HCT116 (cell line): ENCODE results near the gene HMGCS2. TPM values are rescaled to one million over a fixed set of nuclear protein-coding genes. Genes with fewer than 3 reads are reported as not detected.

Experiments
- ATAC-seq: fragments of 200-7000 bp; cut with Tn5 transposase; 2 replicates; pipeline ENCODE4 v1.9.1; 2020; ENCODE audit warnings: mild to moderate bottlenecking, moderate library complexity
- BruUV-seq: library from RNA; stranded (reverse); fragments of 400-500 nt; replicated peaks from 2 replicates; lab custom pipeline; 2021; lab: Mats Ljungman, UMichigan
- CTCF ChIA-PET: fragments of 300-600 bp; sonication (Branson Sonifier 250); formaldehyde crosslinking; loops from one replicate; lab custom pipeline; 2021; ENCODE audit warnings: antibody characterized with exemption; lab: Charles Lee
- POLR2A ChIA-PET: fragments of 300-600, 350-600 bp; sonication (Branson Sonifier 250); formaldehyde crosslinking; loops from one replicate; lab custom pipeline; 2021; ENCODE audit warnings: antibody characterized with exemption; lab: Charles Lee
- RAD21 ChIA-PET, 2 experiments: fragments of 300-600 bp; sonication (Branson Sonifier 250); formaldehyde crosslinking; loops; one replicate each; lab custom pipeline; 2023; ENCODE audit warnings: low total read pairs in 2 of 2; ENCODE audit not compliant: uncharacterized antibody in 2 of 2, unreplicated experiment in 2 of 2, low non-redundant PET in 1 of 2; lab: Charles Lee
- DNase-seq: peaks from one replicate; pipeline ENCODE4 v3.0.0-alpha.2; 2010; ENCODE audit warnings: low read depth, low spot score
- H2AFZ ChIP-seq: fragments of 200-600 bp; shearing (Covaris generic), sonication (generic); 2 replicates; pipeline ENCODE4 v1.6.1; 2017; ENCODE audit warnings: low read depth, mixed run types, mixed read lengths, antibody characterized with exemption, low read length; ENCODE audit not compliant: poor library complexity, severe bottlenecking
- H3K27ac ChIP-seq: 2 replicates; pipeline ENCODE4 v1.5.1; 2012; ENCODE audit warnings: low read depth, low read length
- H3K27me3 ChIP-seq: fragments of 200-600 bp; sonication (generic); 2 replicates; pipeline ENCODE4 v1.6.1; 2016; ENCODE audit warnings: mixed run types, low read length, mixed read lengths; ENCODE audit not compliant: insufficient read depth
- H3K36me3 ChIP-seq, 2 experiments: fragments of 200-500 bp in 1 of 2; fragments of 200-600 bp in 1 of 2; sonication (Bioruptor generic) in 1 of 2; sonication (generic) in 1 of 2; 2 replicates each; pipeline versions ENCODE4 v1.5.1 to v1.6.1; 2014 to 2016; ENCODE audit warnings: low read length in 2 of 2, inconsistent platforms in 1 of 2, mixed read lengths in 1 of 2, mixed run types in 1 of 2; ENCODE audit not compliant: insufficient read depth in 2 of 2, control insufficient read depth in 1 of 2
- H3K4me1 ChIP-seq, 2 experiments: fragments of 200-600 bp in 1 of 2; sonication (generic) in 1 of 2; 2 replicates each; pipeline versions ENCODE4 v1.5.1 to v1.6.1; 2012 to 2017; ENCODE audit warnings: low read length in 2 of 2, inconsistent platforms in 1 of 2, mild to moderate bottlenecking in 1 of 2, mixed read lengths in 1 of 2, mixed run types in 1 of 2, moderate library complexity in 1 of 2; ENCODE audit not compliant: insufficient read depth in 2 of 2, control insufficient read depth in 1 of 2
- H3K4me2 ChIP-seq: fragments of 200-600 bp; sonication (generic); 2 replicates; pipeline ENCODE4 v1.6.1; 2017; ENCODE audit warnings: mixed run types, low read length, mixed read lengths
- H3K4me3 ChIP-seq, 2 experiments: fragments of 200-600 bp in 1 of 2; sonication (generic) in 1 of 2; replicated peaks in 1 of 2; 2 replicates each; pipeline ENCODE4 v1.5.1; 2011 to 2016; ENCODE audit warnings: low read length in 2 of 2, control low read depth in 1 of 2, low read depth in 1 of 2, mild to moderate bottlenecking in 1 of 2, mixed read lengths in 1 of 2, mixed run types in 1 of 2
- H3K79me2 ChIP-seq: fragments of 200-600 bp; sonication (generic); 2 replicates; pipeline ENCODE4 v1.6.1; 2017; ENCODE audit warnings: mild to moderate bottlenecking, mixed run types, low read length, moderate library complexity, mixed read lengths; ENCODE audit not compliant: insufficient read depth
- H3K9ac ChIP-seq: fragments of 200-600 bp; sonication (generic); 2 replicates; pipeline ENCODE4 v1.6.1; 2016; ENCODE audit warnings: low read length, mixed read lengths
- H3K9me2 ChIP-seq: fragments of 200-600 bp; sonication (generic), shearing (Covaris generic); 2 replicates; pipeline ENCODE4 v1.6.1; 2017; ENCODE audit warnings: mixed run types, mild to moderate bottlenecking, moderate library complexity; ENCODE audit not compliant: insufficient read depth
- H3K9me3 ChIP-seq, 2 experiments: fragments of 200-500 bp in 1 of 2; fragments of 200-600 bp in 1 of 2; sonication (Bioruptor generic) in 1 of 2; sonication (generic) in 1 of 2; 2 replicates each; pipeline ENCODE4 v1.6.1; 2014 to 2017; ENCODE audit warnings: low read length in 2 of 2, mixed read lengths in 2 of 2, inconsistent platforms in 1 of 2, low read depth in 1 of 2, mild to moderate bottlenecking in 1 of 2, mixed run types in 1 of 2, moderate library complexity in 1 of 2; ENCODE audit not compliant: control insufficient read depth in 1 of 2, insufficient read depth in 1 of 2
- H4K20me1 ChIP-seq: fragments of 200-600 bp; sonication (generic), shearing (Covaris generic); 2 replicates; pipeline ENCODE4 v1.6.1; 2017; ENCODE audit warnings: mixed run types, mild to moderate bottlenecking, moderate library complexity; ENCODE audit not compliant: insufficient read depth
- FOSL1 ChIP-seq: IDR thresholded peaks from 2 replicates; pipeline ENCODE4 v1.6.1; 2012; ENCODE audit warnings: low read depth
- JUND ChIP-seq: IDR thresholded peaks from 2 replicates; pipeline ENCODE4 v1.6.1; 2012
- RAD21 ChIP-seq: IDR thresholded peaks from 2 replicates; pipeline ENCODE4 v1.6.1; 2012; ENCODE audit warnings: low read depth, mild to moderate bottlenecking
- REST ChIP-seq: IDR thresholded peaks from 2 replicates; pipeline ENCODE4 v1.6.1; 2012; ENCODE audit warnings: low read depth
- SIN3A ChIP-seq: IDR thresholded peaks from 2 replicates; pipeline ENCODE4 v1.6.1; 2012; ENCODE audit warnings: low read depth
- TCF7L2 ChIP-seq: IDR thresholded peaks from 2 replicates; pipeline ENCODE4 v1.7.0; 2011; ENCODE audit warnings: borderline replicate concordance, inconsistent platforms; ENCODE audit not compliant: insufficient read depth, insufficient read length; ENCODE audit errors: extremely low read depth
- intact Hi-C: fragments of 100-400 bp; cut with micrococcal nuclease; formaldehyde crosslinking; loops from 2 replicates; pipeline ENCODE4 v1.10.0; 2022
- total RNA-seq: library from RNA; stranded (reverse); gene quantifications from one replicate; pipeline ENCODE4 v1.2.1, GENCODE V29; 2021; ENCODE audit not compliant: unreplicated experiment

The HMGCS2 gene
- total RNA-seq, 1 experiment from 2014 or later: 0.20 TPM

GRCh38 chr1:119713039-119713748, 55.5 kb downstream of the HMGCS2 start:
- Histone ChIP-seq H3K9ac (peak overlapping the region; percentile 41), H4K20me1 (no peaks in the 10 kb centered on the region), H3K4me1 (peaks cover 16 to 18% of the 10 kb centered on the region in 2 experiments), H3K27ac (peak overlapping the region; percentile 36; the same call in 1 of the 2 replicates), H3K27me3 (no peaks in the 10 kb centered on the region), H3K79me2 (peaks cover 18% of the 10 kb centered on the region), H3K4me3 (peak overlapping the region; percentile 92 to 96), H3K4me2 (peak overlapping the region; percentile 94), H2AFZ (no peak overlapping the region), H3K9me2 (no peaks in the 10 kb centered on the region), H3K9me3 (no peaks in the 10 kb centered on the region), H3K36me3 (no peaks in the 10 kb centered on the region)
- ChIA-PET RAD21 (no interaction called here), POLR2A (no interaction called here), CTCF (interaction anchor here (0.9 kb wide), 1 partner anchor 38 kb away, joined by 3 read pairs; no protein-coding TSS in a partner anchor)
- BruUV-seq: TSS peak; percentile 47
- ATAC-seq (no peak), DNase-seq (no peak)
- no peak for TF ChIP-seq FOSL1
- no peak for TF ChIP-seq JUND
- no peak for TF ChIP-seq TCF7L2
- no peak for TF ChIP-seq RAD21
- no peak for TF ChIP-seq SIN3A
- no peak for TF ChIP-seq REST
- intact Hi-C loops: no loop called here
